ENCODE results near the gene FHOD1. TPM values are rescaled to one million over a fixed set of nuclear protein-coding genes. Genes with fewer than 3 reads are reported as not detected.

The FHOD1 gene
- total and polyA plus RNA-seq, 2 of the 13 experiments (the other 11 are each of a cell fraction or from before 2014, with no cell fraction given) = 20.0 to 20.8 TPM

GRCh38 chr16:67246081-67246755 is 1.1 kb downstream of the FHOD1 start (continued):
- 0 out of 2 replicates have a peak, but pooled peaks have one; percentile 63 for TF ChIP-seq CC2D1A (CRISPR knock-in tag; IDR thresholded peaks at IDR 0.05)
- peak; percentile 90 for TF ChIP-seq ZNF556 (CRISPR knock-in tag; IDR thresholded peaks at IDR 0.05; ENCODE audit: borderline replicate concordance)
- TF ChIP-seq CHD4 (IDR thresholded peaks at IDR 0.05; ENCODE audit: borderline replicate concordance, low read length) = no peak
- peak; percentile 88 for TF ChIP-seq ZFX (CRISPR knock-in tag; IDR thresholded peaks at IDR 0.05; ENCODE audit: low read depth)
- TF ChIP-seq BORCS8-MEF2B (CRISPR knock-in tag; IDR thresholded peaks at IDR 0.05) = peak; percentile 94
- 0 out of 2 replicates have a peak, but pooled peaks have one; percentile 43 for TF ChIP-seq NFATC3 (CRISPR knock-in tag; IDR thresholded peaks at IDR 0.05)
- peak; percentile 90; the same call in 1 of the 2 replicates for TF ChIP-seq ZNF619 (CRISPR knock-in tag; IDR thresholded peaks at IDR 0.05)
- TF ChIP-seq ZNF329 (CRISPR knock-in tag; IDR thresholded peaks at IDR 0.05; ENCODE audit: low read depth) = 0 out of 2 replicates have a peak, but pooled peaks have one; percentile 2
- TF ChIP-seq ZC3H4 (CRISPR knock-in tag; IDR thresholded peaks at IDR 0.05; ENCODE audit: borderline replicate concordance) = no peak
- TF ChIP-seq ARHGAP35 (CRISPR knock-in tag; IDR thresholded peaks at IDR 0.05; ENCODE audit: borderline replicate concordance) = peak; percentile 94
- no peak for TF ChIP-seq ZNF570 (CRISPR knock-in tag; IDR thresholded peaks at IDR 0.05; ENCODE audit: borderline replicate concordance)
- peak; percentile 86; the same call in 1 of the 2 replicates for TF ChIP-seq BRF2 (CRISPR knock-in tag; IDR thresholded peaks at IDR 0.05)
- TF ChIP-seq PHF21A (CRISPR knock-in tag; IDR thresholded peaks at IDR 0.05) = peak; percentile 94
- peak; percentile 92; the same call in 1 of the 2 replicates for TF ChIP-seq ZNF839 (CRISPR knock-in tag; IDR thresholded peaks at IDR 0.05; ENCODE audit: borderline replicate concordance)
- TF ChIP-seq HOXA9 (CRISPR knock-in tag; IDR thresholded peaks at IDR 0.05; ENCODE audit: borderline replicate concordance) = no peak; the same call in 1 of the 2 replicates
- no peak for TF ChIP-seq GPBP1L1 (CRISPR knock-in tag; IDR thresholded peaks at IDR 0.05)
- TF ChIP-seq ZNF772 (CRISPR knock-in tag; IDR thresholded peaks at IDR 0.05) = peak; percentile 99
- TF ChIP-seq HDAC2 (CRISPR knock-in tag; IDR thresholded peaks at IDR 0.05) = peak; percentile 94
- TF ChIP-seq HDAC6 (IDR thresholded peaks at IDR 0.05; ENCODE audit: low read depth, low read length) = no peak
- peak; percentile 90 for TF ChIP-seq ARID5B (CRISPR knock-in tag; IDR thresholded peaks at IDR 0.05)
- peak; percentile 91 for TF ChIP-seq ZFY (CRISPR knock-in tag; IDR thresholded peaks at IDR 0.05)
- peak; percentile 37; the same call in 1 of the 2 replicates for TF ChIP-seq TBX3 (IDR thresholded peaks at IDR 0.05; ENCODE audit: borderline replicate concordance)
